GM23338 (cell line): ENCODE measurements around the gene PIP4K2B. TPM values are rescaled to one million over a fixed set of nuclear protein-coding genes. Genes with fewer than 3 reads are reported as not detected.

Experiments
- ATAC-seq: fragments of 200-7000 bp; cut with Tn5 transposase; 3 replicates; pipeline ENCODE4 v1.9.1; 2020
- DNase-seq: peaks from one replicate; pipeline ENCODE4 v3.0.0-alpha.2; 2015; ENCODE audit warnings: low spot score
- H2AFZ ChIP-seq: fragments of 200-600 bp; sonication (generic); 2 replicates; pipeline ENCODE4 v1.8.0; 2016; ENCODE audit warnings: antibody characterized with exemption, mild to moderate bottlenecking, moderate library complexity
- H3F3A ChIP-seq: fragments of 200-600 bp; sonication (generic); replicated peaks from 2 replicates; pipeline ENCODE4 v1.8.0; 2017; ENCODE audit warnings: antibody characterized with exemption, mixed run types, low read depth
- H3K27ac ChIP-seq: fragments of 200-600 bp; sonication (generic); 2 replicates; pipeline ENCODE4 v1.6.1; 2016; ENCODE audit warnings: low read depth
- H3K27me3 ChIP-seq: fragments of 200-600 bp; sonication (generic); 2 replicates; pipeline ENCODE4 v1.8.0; 2016; ENCODE audit warnings: mild to moderate bottlenecking, mixed run types, moderate library complexity; ENCODE audit not compliant: insufficient read depth
- H3K36me3 ChIP-seq: fragments of 200-600 bp; sonication (generic); 2 replicates; pipeline ENCODE4 v1.8.0; 2016; ENCODE audit warnings: mild to moderate bottlenecking; ENCODE audit not compliant: insufficient read depth
- H3K4me1 ChIP-seq: fragments of 200-600 bp; sonication (generic); 2 replicates; pipeline ENCODE4 v1.8.0; 2016; ENCODE audit warnings: mild to moderate bottlenecking, moderate library complexity; ENCODE audit not compliant: insufficient read depth
- H3K4me2 ChIP-seq: fragments of 200-600 bp; sonication (generic); 2 replicates; pipeline ENCODE4 v1.7.1; 2017; ENCODE audit warnings: mixed run types
- H3K4me3 ChIP-seq: fragments of 200-600 bp; sonication (generic); 2 replicates; pipeline ENCODE4 v1.6.1; 2016; ENCODE audit warnings: mixed run types
- H3K79me2 ChIP-seq: fragments of 200-600 bp; sonication (generic); replicated peaks from 2 replicates; pipeline ENCODE4 v1.8.0; 2017; ENCODE audit warnings: mild to moderate bottlenecking; ENCODE audit not compliant: insufficient read depth
- H3K9me2 ChIP-seq: fragments of 200-600 bp; sonication (generic); 2 replicates; pipeline ENCODE4 v1.8.0; 2017; ENCODE audit not compliant: insufficient read depth
- H4K20me1 ChIP-seq: fragments of 200-600 bp; sonication (generic); replicated peaks from 2 replicates; pipeline ENCODE4 v1.8.0; 2017; ENCODE audit warnings: mild to moderate bottlenecking; ENCODE audit not compliant: insufficient read depth
- H3K27ac Mint-ChIP-seq: 2 replicates; pipeline ENCODE4 v1.8.0; 2020; ENCODE audit warnings: inconsistent platforms, mild to moderate bottlenecking, moderate library complexity, mixed read lengths
- H3K27me3 Mint-ChIP-seq: 3 replicates; pipeline ENCODE4 v1.8.0; 2022; ENCODE audit warnings: low read depth, mild to moderate bottlenecking, moderate library complexity, mixed read lengths, inconsistent platforms; ENCODE audit not compliant: insufficient read depth, poor library complexity
- H3K36me3 Mint-ChIP-seq: 3 replicates; pipeline ENCODE4 v1.8.0; 2021; ENCODE audit warnings: low read depth, mild to moderate bottlenecking, inconsistent platforms, moderate library complexity, mixed read lengths
- H3K4me1 Mint-ChIP-seq: 3 replicates; pipeline ENCODE4 v1.8.0; 2020; ENCODE audit warnings: mild to moderate bottlenecking, inconsistent platforms, mixed read lengths
- H3K4me3 Mint-ChIP-seq: 3 replicates; pipeline ENCODE4 v1.8.0; 2021; ENCODE audit warnings: moderate library complexity, mild to moderate bottlenecking, inconsistent platforms, mixed read lengths
- H3K9me3 Mint-ChIP-seq: 3 replicates; pipeline ENCODE4 v1.8.0; 2020; ENCODE audit warnings: moderate library complexity, mild to moderate bottlenecking, inconsistent platforms, mixed read lengths
- EZH2phosphoT487 ChIP-seq: fragments of 200-600 bp; sonication (generic); IDR thresholded peaks from one replicate; pipeline ENCODE4 v1.8.1; 2018; ENCODE audit warnings: antibody characterized with exemption; ENCODE audit not compliant: unreplicated experiment
- NANOG ChIP-seq: IDR thresholded peaks from 2 replicates; pipeline ENCODE4 v1.6.1; 2016; ENCODE audit warnings: antibody characterized with exemption, borderline replicate concordance
- STAT1 ChIP-seq: IDR thresholded peaks from one replicate; pipeline ENCODE4 v1.6.1; 2016; ENCODE audit warnings: antibody characterized with exemption; ENCODE audit not compliant: unreplicated experiment
- ZNF331 ChIP-seq: fragments of 250-450 bp; sonication (Bioruptor Pico); IDR thresholded peaks from 2 replicates; pipeline ENCODE4 v1.5.0; 2020; ENCODE audit warnings: low read depth, mild to moderate bottlenecking, moderate library complexity
- ZNF462 ChIP-seq: fragments of 250-450 bp; sonication (Bioruptor Pico); IDR thresholded peaks from 2 replicates; pipeline ENCODE4 v1.5.0; 2020; ENCODE audit warnings: mild to moderate bottlenecking, moderate library complexity
- polyA plus RNA-seq: library from polyadenylated mRNA; unstranded; fragments of >200 nt; fragmentation: Nextera tagmentation; extraction: Ambion mirVana; gene quantifications from 2 replicates; pipeline ENCODE4 v1.2.1, GENCODE V29; 2016
- total RNA-seq: library from RNA; depleted of rRNA; stranded (reverse); fragments of >200 nt; shearing (Covaris generic); gene quantifications from 2 replicates; pipeline ENCODE4 v1.2.3, GENCODE V29; 2014
- TF ChIP-seq, protein P1 (sequence below), 2 experiments: fragments of 200-600 bp in 1 of 2; sonication (generic) in 1 of 2; conservative IDR thresholded peaks; 2 replicates each; pipeline versions ENCODE4 v1.5.1 to v1.6.1; 2016 to 2017; ENCODE audit warnings: antibody characterized with exemption in 2 of 2, low read depth in 2 of 2, mild to moderate bottlenecking in 2 of 2, moderate library complexity in 1 of 2

PIP4K2B gene
- total and polyA plus RNA-seq, 2 experiments from 2014 or later: 9.5 to 43.4 TPM

DNA sequence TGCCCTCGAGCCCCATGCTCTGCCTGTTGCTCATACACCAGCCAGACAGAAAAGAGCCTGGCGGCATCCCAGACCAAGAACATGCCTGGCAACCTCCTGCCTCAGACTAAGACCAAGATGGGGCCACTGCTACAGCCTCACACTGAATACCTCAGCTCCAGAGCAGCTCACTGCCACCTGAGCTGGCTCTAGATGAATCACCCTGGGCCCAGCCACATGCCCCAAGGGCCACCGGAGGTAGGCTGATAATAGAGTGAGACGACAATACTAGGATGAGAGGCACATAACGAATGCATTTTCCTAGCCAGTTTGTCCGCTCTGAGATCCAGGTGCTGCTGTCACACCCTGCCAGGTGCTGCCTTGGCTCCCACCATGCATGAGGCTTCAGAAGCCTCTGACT, 13.0 kb downstream of the PIP4K2B start (continued):
- TF ChIP-seq STAT1 (no peak), ZNF331 (no peak), EZH2phosphoT487 (no peak)

GRCh38 chr17:38783227-38783626, 16.1 kb downstream of the PIP4K2B start:
- Histone ChIP-seq H3K4me2 (no peak overlapping the region), H3K4me1 (no peaks in the 10 kb centered on the region), H3K27me3 (no peaks in the 10 kb centered on the region), H4K20me1 (peaks cover 12% of the 10 kb centered on the region), H3K9me2 (no peaks in the 10 kb centered on the region), H3K27ac (no peak overlapping the region), H3K4me3 (no peak overlapping the region), H3K36me3 (peaks cover 24% of the 10 kb centered on the region), H2AFZ (no peak overlapping the region), H3F3A (no peaks in the 10 kb centered on the region), H3K79me2 (peaks cover 7% of the 10 kb centered on the region; the same call in 1 of the 2 replicates)
- DNase-seq (peak; percentile 14), ATAC-seq (peak; percentile 45)
- H3K27me3 Mint-ChIP-seq: peaks cover 5% of the 10 kb centered on the region
- TF ChIP-seq, protein P1, sequence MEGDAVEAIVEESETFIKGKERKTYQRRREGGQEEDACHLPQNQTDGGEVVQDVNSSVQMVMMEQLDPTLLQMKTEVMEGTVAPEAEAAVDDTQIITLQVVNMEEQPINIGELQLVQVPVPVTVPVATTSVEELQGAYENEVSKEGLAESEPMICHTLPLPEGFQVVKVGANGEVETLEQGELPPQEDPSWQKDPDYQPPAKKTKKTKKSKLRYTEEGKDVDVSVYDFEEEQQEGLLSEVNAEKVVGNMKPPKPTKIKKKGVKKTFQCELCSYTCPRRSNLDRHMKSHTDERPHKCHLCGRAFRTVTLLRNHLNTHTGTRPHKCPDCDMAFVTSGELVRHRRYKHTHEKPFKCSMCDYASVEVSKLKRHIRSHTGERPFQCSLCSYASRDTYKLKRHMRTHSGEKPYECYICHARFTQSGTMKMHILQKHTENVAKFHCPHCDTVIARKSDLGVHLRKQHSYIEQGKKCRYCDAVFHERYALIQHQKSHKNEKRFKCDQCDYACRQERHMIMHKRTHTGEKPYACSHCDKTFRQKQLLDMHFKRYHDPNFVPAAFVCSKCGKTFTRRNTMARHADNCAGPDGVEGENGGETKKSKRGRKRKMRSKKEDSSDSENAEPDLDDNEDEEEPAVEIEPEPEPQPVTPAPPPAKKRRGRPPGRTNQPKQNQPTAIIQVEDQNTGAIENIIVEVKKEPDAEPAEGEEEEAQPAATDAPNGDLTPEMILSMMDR (conservative IDR thresholded peaks at IDR 0.05; ENCODE audit: low read depth in 2 of 2): peak in 1 of 2 experiments; percentile 28; a peak in 2 of 4 replicates
- TF ChIP-seq ZNF462 (CRISPR knock-in tag): no peak
- no peak for TF ChIP-seq NANOG
- H3K9me3 Mint-ChIP-seq: no peaks in the 10 kb centered on the region
- H3K36me3 Mint-ChIP-seq: peaks cover 67% of the 10 kb centered on the region
- no peak overlapping the region for H3K4me3 Mint-ChIP-seq
- no peaks in the 10 kb centered on the region for H3K4me1 Mint-ChIP-seq
- no peak overlapping the region for H3K27ac Mint-ChIP-seq
